ENCODE results near the gene SOCS1.

- TF ChIP-seq CTCF (IDR thresholded peaks at IDR 0.05) (no peak), POLR2A (IDR thresholded peaks at IDR 0.05; ENCODE audit: low read depth) (no peak), EP300 (IDR thresholded peaks at IDR 0.05) (no peak)
These were observed 19.0 kb upstream of the SOCS1 start for GRCh38 chr16:11274964-11275363.
